HPDE6-E6E7 (cell line): ENCODE data around the gene THADA.
"Not testable (repeated sequence)": the region's sequence is repeated elsewhere in the genome, so short reads cannot be mapped to it uniquely, and the experiment has no call there.

Source experiments
- DNase-seq: peaks from one replicate; pipeline ENCODE4 v3.0.0; 2011; ENCODE audit warnings: missing footprints; ENCODE audit errors: extremely low spot score

Gene THADA

DNA sequence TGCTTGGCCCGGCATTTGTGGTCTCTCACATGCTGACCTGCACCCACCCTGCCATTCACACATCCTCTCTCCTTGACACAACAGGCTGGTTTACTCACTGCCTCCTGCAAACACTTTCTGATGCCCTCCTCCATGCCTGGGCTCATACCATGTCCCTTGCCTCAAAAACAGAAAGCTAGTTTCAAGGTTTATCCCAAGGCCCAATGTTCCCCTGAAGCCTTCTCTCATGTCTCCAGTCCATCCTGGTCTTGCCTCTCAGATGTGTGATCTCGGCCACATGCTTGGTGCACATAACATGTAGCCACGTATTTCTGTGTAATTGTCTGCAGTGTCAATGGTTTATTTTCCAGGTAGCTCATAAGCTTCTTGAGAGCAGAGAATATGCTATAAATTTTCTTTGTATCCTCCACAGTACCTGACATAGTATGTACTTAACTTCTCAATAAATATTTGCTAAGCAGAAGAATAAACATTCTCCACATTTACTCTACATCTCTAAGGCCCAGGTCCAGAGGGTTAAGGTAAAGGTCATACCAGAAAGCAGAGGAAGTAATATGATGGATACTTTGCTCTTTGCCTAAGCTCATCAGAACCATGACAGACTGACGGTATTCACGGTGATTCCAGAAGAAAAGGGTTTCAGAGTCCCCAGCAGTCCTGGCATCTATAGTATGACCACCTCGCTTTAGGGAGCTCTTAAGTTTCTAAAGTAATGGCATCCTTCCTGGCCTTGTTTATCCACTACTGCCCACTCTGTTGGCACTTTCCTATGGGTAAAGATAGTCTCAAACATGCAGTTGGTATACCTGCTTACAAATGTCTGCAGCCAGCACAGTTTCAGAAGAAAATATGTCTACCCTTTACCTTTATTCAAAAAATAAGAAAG lies 206.0 kb downstream of the THADA start:
- DNase-seq, result no peak

DNA sequence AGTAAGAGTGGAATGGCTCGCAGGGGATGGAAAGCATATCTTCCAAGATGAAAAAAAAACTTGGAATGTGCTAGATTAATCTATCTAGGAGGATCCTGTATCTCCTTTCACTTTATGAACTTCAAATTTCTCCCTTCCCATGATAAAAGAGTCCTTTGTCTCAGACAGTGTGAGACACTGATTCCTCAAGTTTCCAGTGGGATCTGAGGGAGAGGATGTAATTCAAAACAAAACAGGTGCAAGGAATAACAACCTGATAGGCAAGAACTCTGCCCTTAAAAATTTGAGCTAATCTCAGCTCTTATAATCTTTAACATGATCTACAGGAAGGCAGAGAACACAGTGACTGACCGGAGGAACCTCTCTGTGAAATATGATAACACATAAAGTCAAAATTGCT lies 207.5 kb downstream of the THADA start:
- DNase-seq, result no peak

DNA sequence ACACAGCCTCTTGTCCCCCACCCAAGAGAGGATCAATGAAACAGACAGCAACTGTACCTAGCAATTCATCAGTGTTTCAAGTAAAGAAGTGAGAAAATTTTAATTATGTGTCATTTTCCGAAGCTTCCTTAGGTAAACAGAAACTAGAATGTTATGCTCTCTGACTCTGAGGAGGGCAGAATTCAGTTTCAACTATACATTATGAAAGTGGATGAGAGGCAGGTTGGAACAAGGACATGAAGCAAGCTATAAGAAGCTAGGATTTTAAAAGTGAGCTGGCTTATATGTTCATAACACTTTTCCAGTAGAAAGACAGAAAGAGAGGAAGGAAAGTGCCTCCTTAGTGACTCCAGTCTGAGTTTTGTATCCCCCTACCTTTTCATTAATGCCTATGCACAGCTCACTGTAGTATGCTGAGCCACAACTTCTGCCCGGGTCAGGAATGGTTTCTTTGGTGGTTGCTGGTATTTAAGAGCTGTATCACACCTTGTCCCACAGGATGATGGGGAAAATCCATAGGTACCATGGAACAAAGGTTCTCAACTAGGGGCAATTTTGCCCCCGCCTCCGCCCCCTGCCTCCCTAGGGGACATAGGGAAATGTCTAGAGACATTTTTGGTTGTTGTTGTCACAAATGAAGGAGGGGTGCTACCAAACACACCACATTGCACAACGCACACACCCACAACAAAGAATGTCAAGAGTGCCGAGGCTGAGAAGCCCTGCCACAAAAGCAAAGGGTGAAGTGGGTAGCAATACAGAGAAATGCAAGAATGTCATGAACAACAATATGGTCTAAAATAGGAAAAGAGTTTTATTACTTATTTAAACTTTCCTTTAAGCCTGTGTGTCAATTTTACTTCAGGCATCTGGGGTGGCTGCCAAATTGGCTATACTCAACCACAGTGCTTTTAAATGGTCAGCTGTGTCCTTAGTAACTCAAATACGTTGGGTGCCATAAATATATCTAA lies 208.5 kb downstream of the THADA start:
- no peak for DNase-seq

DNA sequence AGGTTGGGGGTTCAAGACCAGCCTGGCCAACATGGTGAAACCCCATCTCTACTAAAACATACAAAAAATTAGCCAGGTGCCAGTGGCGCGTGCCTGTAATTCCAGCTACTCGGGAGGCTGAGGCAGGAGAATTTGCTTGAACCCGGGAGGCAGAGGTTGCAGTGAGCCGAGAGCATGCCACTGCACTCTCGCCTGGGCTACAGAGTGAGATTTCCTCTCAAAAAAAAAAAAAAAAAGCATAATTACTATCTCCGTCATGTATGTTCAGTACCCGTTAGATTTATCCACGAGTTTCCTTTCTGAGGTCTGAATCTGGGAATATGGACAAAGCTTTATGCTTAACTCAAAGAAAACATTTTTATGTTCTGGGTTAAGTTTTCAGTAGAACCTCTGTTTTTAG lies 209.2 kb downstream of the THADA start:
- not testable (repeated sequence) for DNase-seq

DNA sequence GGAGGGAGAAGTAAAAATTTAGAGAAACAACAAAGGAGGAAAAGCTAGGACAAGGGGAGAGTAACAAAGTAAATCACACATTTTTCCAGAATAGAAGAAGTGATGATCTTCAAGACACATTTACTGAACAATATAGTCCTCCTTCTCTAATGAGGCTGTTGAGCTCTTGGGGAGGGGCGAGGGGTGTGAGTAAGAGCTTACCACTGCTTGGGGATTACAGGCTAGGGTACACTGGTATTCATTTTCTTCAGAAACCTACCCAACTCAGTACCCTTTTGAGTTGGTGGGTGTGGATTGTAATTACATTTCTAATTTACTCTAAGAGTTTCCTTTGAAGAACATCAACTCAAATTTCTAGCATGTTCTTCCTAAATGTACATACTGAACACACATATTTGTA lies 211.7 kb downstream of the THADA start:
- no peak for DNase-seq

DNA sequence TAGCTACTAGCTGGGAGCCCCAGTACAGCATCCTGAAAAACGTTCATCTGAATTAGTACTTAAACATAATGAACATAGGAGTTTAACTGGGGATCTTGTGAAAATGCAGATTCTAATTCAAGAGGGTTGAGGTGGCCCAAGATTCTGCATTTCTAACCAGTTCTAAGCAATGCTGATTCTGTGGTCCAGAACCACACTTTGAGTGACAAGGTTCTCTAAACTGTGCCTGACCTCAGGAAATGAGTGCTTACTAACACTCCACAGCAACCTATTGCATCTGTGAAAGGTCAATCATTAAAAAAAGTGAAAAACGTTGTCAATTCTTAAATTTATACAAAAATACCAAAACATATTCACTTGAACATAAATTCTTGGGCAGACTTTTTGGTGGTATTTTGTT lies 212.3 kb downstream of the THADA start:
- no peak for DNase-seq

DNA sequence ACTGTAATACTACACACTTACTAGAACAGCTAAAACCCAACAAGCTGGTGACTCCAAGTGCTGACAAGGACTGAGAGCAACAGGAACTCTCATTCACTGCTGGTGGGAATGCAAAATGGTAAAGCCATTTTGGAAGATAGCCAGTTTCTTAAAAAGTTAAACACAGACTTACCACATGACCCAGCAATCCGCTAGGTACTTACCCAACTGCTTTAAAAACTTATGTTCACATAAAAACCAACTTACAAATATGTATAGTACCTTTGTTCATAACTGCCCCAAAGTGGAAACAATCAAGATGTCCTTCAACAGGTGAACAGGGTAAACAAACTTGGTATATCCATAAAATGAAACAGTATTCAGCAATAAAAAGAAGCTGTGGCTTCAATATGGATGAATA lies 216.3 kb downstream of the THADA start:
- no peak for DNase-seq

DNA sequence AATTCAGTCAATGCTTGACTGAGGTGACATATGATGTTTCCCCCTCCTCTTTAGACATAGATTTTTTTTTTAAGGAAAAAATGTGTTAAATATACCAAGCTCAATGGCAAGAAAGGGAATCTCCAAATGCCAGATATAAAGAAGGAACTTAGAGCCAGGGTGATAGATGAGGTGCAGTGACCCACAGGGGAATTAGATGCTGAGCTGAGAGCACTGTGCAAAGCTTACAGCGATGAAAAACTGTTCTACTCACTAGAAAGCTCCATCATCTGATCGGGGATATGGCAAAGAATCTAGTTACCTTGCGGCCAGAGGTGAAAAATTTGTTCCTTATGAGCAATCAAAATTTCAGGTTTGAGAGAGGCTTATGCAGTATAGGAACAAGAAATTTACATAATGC lies 218.5 kb downstream of the THADA start:
- no peak for DNase-seq

DNA sequence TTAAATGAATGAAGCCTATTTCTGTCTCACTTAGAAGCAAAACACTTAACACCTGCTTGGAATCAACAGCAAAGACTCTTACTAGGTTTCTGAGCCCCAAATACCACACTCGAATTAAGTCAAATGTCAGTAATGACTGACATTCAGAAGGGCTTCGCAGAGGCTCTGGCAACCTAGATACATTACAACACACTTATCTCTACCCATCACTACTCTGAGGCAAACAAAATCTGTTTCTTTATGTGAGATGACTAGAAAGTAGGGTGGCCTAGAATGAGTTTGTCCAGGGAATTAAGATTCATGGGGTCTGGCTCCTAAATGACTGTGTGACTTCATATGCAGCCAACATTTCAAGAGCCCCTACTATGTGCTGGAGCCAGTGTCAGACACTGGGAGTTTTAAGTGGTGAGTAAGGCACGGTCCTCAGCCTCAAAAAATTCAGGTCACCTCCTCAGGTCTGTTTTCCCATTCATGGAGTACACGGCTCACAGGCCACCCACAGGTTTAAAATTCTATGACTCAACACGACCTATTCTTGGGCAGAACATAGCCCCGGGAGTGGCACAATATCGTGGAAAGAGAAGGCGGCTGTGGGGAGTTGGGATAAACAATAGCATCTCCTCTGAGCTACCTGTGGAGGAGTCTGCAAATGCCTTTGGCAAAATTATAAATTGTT lies 219.2 kb downstream of the THADA start:
- no peak for DNase-seq

DNA sequence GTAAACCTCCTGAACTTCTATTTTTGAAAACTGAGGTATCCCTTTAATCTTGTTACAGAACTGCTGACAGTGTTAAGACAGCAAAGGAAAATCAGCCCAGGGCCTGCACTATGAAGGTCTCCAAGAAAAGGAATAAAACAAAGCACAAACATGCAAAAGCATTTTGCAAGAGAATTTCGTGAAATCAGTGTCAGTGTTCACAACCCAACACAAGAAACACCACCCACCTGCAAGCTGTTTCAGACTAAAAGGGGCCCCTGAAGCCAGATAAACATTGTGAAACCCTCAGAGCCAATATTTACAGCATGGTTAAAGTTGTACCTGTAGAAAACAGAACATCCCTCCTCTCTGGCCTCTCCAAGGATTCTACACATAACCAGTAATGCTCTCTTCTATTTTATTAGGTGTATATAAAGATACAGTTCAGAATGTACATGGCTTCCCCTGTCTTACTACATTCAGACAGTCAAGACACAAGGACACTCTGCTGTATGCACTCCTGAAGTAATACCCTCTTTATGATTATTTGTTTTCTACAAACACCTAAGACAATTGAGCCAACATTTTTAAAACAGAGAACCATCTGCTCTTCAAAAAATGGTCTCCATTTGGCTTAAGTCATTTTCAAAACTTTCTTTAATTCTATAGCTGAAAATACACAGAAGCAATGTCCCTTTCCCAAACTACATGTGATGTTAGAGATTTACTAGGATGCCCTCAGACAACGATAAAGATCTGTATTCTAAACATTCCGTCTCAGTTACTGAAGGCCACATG lies 219.9 kb downstream of the THADA start:
- DNase-seq, result no peak

DNA sequence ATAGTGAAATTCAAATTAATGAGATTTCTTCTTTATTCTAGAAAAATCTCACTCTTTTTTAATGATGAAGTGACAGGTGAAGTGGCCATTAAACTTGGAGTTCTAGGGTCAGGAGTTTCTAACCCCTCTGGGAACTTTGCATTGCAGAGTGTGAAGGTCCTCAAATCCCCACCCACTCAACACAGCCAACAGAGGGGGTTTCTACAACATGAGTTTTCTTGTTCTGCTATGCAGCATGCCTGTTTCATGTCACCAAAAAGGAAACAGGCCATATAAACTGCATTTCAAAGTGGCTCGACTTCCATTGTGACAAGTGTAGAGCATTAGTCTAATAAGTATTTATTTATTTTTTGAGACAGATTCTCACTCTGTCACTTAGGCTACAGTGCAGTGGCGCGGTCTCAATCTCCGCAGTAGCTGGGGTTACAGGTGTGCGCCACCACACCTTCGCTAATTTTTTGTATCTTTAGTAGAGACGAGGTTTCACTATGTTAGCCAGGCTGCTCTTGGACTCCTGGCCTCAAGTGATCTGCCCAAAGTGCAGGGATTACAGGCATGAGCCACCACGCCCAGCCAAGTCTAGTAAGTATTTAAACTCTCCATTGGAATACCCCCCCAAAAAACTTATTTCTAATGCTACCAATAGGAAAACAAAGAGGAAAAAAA lies 223.3 kb downstream of the THADA start:
- DNase-seq, result no peak

DNA sequence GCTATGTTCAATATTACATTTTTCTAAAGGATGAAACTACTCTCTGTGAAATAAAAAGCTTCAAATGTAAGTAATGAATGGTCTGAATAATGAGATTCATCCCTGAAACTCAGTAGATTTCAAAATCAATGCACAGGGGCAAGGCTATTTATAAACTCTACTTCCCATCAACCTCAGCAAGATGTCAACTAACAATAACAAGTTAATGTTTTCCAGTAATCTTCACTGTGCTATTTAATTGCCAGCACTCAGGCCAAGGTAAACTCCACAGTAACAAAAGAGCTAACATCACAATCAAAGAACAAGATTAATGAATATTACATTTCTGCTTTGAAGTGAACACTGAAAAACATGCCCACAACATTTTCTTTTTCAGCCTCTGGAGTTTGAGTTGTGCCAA lies 225.1 kb downstream of the THADA start:
- no peak for DNase-seq

DNA sequence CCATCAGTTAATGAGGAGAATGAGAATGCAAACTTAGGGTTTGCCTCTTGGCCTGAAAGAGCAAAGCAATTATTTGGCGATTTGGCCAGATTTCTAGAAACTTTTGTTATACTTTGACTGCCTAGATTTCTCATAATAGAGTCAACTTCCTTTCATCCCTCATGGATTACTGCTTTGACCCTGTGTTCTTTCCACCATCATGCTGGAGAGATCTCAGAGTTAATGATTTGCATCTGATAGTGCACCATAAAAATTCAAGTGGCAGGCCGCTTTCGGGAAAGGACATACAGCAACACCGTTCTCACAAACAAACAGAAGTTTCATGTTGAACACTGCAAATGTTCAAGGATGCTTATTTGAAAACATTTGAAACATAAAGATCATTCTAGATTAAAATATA lies 225.7 kb downstream of the THADA start:
- no peak for DNase-seq

DNA sequence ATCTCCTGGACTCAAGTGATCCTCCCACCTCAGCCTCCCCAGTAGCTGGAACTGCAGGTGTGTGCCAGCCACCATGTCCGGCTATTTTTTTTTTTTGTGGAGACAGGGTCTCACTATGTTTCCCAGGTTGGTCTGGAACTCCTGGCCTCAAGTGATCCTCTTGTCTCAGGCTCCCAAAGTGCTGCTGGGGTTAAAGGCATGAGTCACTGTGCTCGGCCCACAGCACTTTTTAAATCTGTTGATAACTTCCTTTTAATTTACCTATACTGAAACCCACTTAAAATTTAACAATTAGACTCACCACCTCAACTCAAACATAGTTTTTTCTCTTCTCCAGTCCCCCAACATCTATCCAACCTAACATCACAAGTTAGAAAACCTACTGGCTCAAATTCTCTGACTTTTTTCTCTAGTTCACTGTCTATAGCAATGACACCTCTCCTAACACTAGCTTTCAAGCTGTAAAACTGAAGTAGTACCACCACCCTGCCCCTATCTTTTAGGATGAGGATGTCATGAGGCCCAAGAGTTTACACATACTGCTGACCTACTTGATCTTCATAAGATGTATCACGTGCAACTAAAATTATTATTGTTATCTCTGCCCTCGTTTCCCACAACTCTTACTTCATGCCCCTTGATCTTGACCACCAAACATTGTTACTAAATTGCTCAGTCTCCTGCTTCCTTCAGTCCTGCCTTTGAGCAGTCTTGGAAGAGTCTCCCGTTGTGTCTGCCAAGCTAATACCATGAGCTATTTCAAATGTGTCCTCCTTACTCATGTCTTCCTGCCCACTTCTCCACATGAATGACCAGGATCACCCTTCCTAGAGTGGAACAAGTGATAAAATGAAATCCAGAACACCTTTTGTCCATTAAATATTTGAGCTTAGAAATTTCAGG lies 227.1 kb downstream of the THADA start:
- no peak for DNase-seq

DNA sequence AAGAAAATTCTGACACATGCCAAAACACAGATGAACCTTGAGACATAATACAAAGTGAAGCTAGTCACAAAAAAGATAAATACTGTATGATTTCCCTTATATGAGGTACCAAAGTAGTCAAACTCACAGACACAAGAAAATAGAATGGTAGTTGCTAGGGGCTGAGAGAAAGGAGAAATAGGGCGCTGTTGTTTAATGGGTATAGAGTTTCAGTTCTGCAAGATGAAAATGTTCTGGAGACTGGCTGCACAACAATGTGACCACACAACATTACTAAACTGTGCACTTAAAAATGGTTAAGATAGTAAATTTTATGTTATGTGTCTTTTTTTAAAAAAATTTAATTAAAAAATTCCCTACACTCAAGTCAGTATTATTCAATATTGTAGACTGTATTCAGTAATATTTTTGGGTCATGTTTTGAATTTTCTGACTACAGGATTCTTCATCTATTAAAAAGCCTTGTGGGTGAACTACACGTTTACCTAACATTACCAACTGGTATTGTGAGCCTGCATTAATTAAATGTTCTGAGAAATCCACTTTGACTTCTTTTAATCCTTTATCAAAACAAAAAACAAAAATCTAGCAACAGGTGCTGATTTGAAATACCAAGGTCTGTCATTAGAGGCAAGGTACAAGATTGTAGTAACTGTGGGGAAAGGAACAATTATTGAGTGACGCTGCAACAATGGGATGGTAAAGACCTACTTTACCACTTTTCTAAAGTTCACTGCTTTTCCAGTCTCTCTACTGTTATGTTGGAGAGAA lies 228.6 kb downstream of the THADA start:
- DNase-seq, result no peak

DNA sequence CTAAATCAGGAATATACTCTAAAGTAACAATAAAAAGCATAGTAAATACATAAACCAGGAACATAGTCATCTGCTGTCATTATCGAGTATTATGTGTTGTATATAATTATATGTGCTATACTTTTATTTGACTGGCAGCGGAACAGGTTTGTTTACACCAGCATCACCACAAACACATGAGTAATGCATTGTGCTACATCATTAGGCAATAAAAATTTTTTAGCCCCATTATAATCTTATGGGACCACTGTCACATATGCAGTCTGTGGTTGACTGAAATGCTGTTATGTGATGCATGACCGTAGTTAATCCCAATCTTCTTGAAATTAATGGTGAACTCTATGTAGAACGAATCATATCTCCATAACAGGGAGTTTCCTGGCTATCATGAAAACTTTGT lies 232.7 kb downstream of the THADA start:
- no peak for DNase-seq

DNA sequence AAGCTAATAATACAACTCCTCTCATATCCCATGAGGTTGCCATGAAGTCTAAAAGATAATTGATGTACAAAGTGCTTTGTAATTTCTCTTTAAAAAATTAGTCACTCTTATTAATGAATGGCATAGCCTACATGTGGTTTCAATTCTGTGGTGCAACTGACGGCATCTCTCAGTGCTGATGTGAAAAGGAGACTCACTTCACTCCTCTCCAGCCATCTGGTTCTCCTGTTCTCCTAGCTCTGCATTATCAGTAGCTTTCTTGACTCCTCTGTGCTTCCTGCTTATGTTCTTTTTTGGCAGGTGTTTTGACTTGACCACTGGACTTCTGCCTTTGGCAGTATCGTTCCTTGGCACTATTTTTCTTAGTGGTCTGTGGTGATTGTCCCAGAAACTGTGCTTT lies 234.6 kb downstream of the THADA start:
- DNase-seq, result no peak

DNA sequence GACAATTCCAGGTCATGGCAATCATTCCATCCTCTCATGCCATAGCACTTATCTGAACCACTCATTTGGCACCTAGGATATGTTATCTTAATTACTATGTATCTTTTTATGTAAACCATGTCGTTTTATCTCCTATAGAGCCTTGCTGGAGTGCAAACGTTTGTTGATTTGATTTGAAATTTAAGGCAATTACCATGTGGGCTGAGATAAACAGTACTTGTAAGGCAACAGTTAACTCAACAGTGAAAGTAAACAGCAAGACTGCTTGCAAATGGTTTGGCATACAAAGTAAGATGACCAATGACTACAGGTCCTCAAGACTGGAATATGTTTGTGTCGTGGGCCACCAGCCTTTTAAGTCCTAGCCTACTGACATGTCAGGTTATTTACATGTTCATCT lies 235.7 kb downstream of the THADA start:
- DNase-seq, result no peak
